Trophoblast cell (in vitro differentiated cells and primary cell): Measurements from ENCODE around the gene SOBP.

ENCODE experiments used
- DNase-seq, 2 donors: peaks; one replicate each; pipeline ENCODE4 v3.0.0-alpha.2; 2016
- H2AFZ ChIP-seq: 2 replicates; pipeline ENCODE4 v1.6.1; 2013; ENCODE audit warnings: low read length, moderate library complexity, mild to moderate bottlenecking; ENCODE audit not compliant: insufficient read depth, poor library complexity
- H2AK5ac ChIP-seq: 2 replicates; pipeline ENCODE4 v1.6.1; 2013; ENCODE audit warnings: mild to moderate bottlenecking, low read length
- H2BK120ac ChIP-seq: 2 replicates; pipeline ENCODE4 v1.6.1; 2013; ENCODE audit warnings: low read length, mild to moderate bottlenecking, moderate library complexity; ENCODE audit not compliant: insufficient read depth, poor library complexity
- H2BK12ac ChIP-seq: 2 replicates; pipeline ENCODE4 v1.6.1; 2013; ENCODE audit warnings: mild to moderate bottlenecking, low read length, moderate library complexity
- H2BK5ac ChIP-seq: 2 replicates; pipeline ENCODE4 v1.6.1; 2013; ENCODE audit warnings: low read length, low read depth, moderate library complexity, mild to moderate bottlenecking; ENCODE audit not compliant: poor library complexity
- H3K14ac ChIP-seq: 2 replicates; pipeline ENCODE4 v1.6.1; 2013; ENCODE audit warnings: mild to moderate bottlenecking, low read length
- H3K18ac ChIP-seq: 2 replicates; pipeline ENCODE4 v1.6.1; 2013; ENCODE audit warnings: mild to moderate bottlenecking, low read length
- H3K23ac ChIP-seq: 2 replicates; pipeline ENCODE4 v1.6.1; 2013; ENCODE audit warnings: low read length
- H3K27ac ChIP-seq: 2 replicates; pipeline ENCODE4 v1.5.1; 2013; ENCODE audit warnings: low read depth, mild to moderate bottlenecking, inconsistent platforms, low read length, moderate library complexity
- H3K27me3 ChIP-seq: 2 replicates; pipeline ENCODE4 v1.6.1; 2013; ENCODE audit warnings: inconsistent platforms, mild to moderate bottlenecking, low read length, moderate library complexity; ENCODE audit not compliant: insufficient read depth
- H3K36me3 ChIP-seq, 2 experiments: 1 replicate in 1 of 2; 2 replicates in 1 of 2; pipeline ENCODE4 v1.6.1; 2013; ENCODE audit warnings: low read length in 2 of 2, mild to moderate bottlenecking in 2 of 2, moderate library complexity in 1 of 2; ENCODE audit not compliant: insufficient read depth in 2 of 2, control insufficient read depth in 1 of 2
- H3K4ac ChIP-seq: 2 replicates; pipeline ENCODE4 v1.6.1; 2013; ENCODE audit warnings: low read depth, mild to moderate bottlenecking, low read length, moderate library complexity
- H3K4me1 ChIP-seq, 2 experiments: 1 replicate in 1 of 2; 2 replicates in 1 of 2; pipeline ENCODE4 v1.6.1; 2013; ENCODE audit warnings: low read length in 2 of 2, mild to moderate bottlenecking in 2 of 2, moderate library complexity in 1 of 2; ENCODE audit not compliant: insufficient read depth in 2 of 2, control insufficient read depth in 1 of 2
- H3K4me2 ChIP-seq: 2 replicates; pipeline ENCODE4 v1.6.1; 2013; ENCODE audit warnings: inconsistent platforms, mild to moderate bottlenecking, low read length, moderate library complexity
- H3K4me3 ChIP-seq: 2 replicates; pipeline ENCODE4 v1.5.1; 2013; ENCODE audit warnings: mild to moderate bottlenecking, low read depth, low read length, inconsistent platforms
- H3K79me1 ChIP-seq: one replicate; pipeline ENCODE4 v1.6.1; 2013; ENCODE audit warnings: low read length
- H3K79me2 ChIP-seq: 2 replicates; pipeline ENCODE4 v1.6.1; 2013; ENCODE audit warnings: low read length, mild to moderate bottlenecking; ENCODE audit not compliant: control insufficient read depth, insufficient read depth, poor library complexity
- H3K9ac ChIP-seq: 2 replicates; pipeline ENCODE4 v1.6.1; 2013; ENCODE audit warnings: mild to moderate bottlenecking, low read length
- H3K9me3 ChIP-seq: 2 replicates; pipeline ENCODE4 v1.6.1; 2013; ENCODE audit warnings: low read depth, mild to moderate bottlenecking, control low read depth, inconsistent platforms, low read length; ENCODE audit not compliant: insufficient read depth
- H4K12ac ChIP-seq: 2 replicates; pipeline ENCODE4 v1.6.1; 2013; ENCODE audit warnings: low read depth, mild to moderate bottlenecking, low read length, moderate library complexity
- H4K8ac ChIP-seq: 2 replicates; pipeline ENCODE4 v1.6.1; 2013; ENCODE audit warnings: low read depth, mild to moderate bottlenecking, low read length, moderate library complexity
- H4K91ac ChIP-seq: one replicate; pipeline ENCODE4 v1.6.1; 2013; ENCODE audit warnings: low read depth, mild to moderate bottlenecking, low read length, moderate library complexity
- WGBS: extraction: QIAGEN DNeasy Blood & Tissue Kit; methylation state at CpG from one replicate; pipeline ENCODE4 v1.1.7; 2013; ENCODE audit warnings: missing lambda C conversion rate; ENCODE audit not compliant: insufficient read length, insufficient coverage; ENCODE audit errors: extremely low coverage; 5-methylcytosine and 5-hydroxymethylcytosine counted together

SOBP gene

GRCh38 chr6:107493158-107494057 is 3.5 kb downstream of the SOBP start:
- Histone ChIP-seq H3K27ac (no peak overlapping the region), H2BK5ac (no peak overlapping the region), H2AK5ac (no peak overlapping the region), H2BK12ac (no peak overlapping the region), H4K12ac (no peak overlapping the region), H3K9me3 (no peaks in the 10 kb centered on the region), H4K8ac (no peak overlapping the region), H3K18ac (no peak overlapping the region), H3K36me3 (no peaks in the 10 kb centered on the region), H3K79me1 (no peaks in the 10 kb centered on the region), H3K27me3 (peaks cover 35% of the 10 kb centered on the region), H3K4me1 (peaks cover 15% of the 10 kb centered on the region in 2 experiments), H2BK120ac (no peak overlapping the region), H3K4me2 (no peak overlapping the region), H3K14ac (no peak overlapping the region), H3K9ac (no peak overlapping the region), H3K4me3 (no peak overlapping the region), H3K79me2 (no peaks in the 10 kb centered on the region), H3K23ac (no peak overlapping the region), H4K91ac (no peak overlapping the region), H3K4ac (no peak overlapping the region), H2AFZ (no peak overlapping the region)
- WGBS: no CpG with 5 or more reads among the region's 12 CpGs
- no peak for DNase-seq

DNA sequence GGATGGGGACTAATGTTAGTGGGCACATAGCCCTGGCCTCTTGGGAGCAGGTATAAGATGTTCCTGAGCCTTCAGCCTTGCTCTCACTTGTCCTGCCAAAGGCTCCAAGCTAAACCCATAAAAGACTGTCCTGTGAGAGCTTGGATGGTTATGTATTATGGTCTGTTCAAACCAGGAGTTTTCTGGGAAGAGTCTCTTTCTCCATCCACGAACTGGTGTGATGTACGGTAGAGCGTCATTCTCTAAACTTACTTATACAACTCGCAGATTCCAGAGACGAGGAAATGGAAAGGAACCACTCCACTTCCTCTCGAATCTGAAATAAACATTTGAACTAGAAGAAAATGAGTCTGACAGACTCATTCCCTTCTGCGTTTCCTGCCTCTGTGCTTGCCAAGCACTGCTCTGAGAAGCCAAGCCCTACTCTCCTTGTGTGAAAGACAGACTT is 5.3 kb downstream of the SOBP start:
- no CpG with 5 or more reads among the region's 7 CpGs for WGBS
- Histone ChIP-seq H4K12ac (no peak overlapping the region), H3K9ac (no peak overlapping the region), H2BK12ac (no peak overlapping the region), H3K4ac (no peak overlapping the region), H3K18ac (no peak overlapping the region), H3K79me1 (no peaks in the 10 kb centered on the region), H2AK5ac (no peak overlapping the region), H3K27ac (no peak overlapping the region), H3K9me3 (no peaks in the 10 kb centered on the region), H3K36me3 (no peaks in the 10 kb centered on the region), H4K91ac (no peak overlapping the region), H3K4me3 (no peak overlapping the region), H3K14ac (no peak overlapping the region), H2BK5ac (no peak overlapping the region), H2BK120ac (no peak overlapping the region), H3K23ac (no peak overlapping the region), H3K79me2 (no peaks in the 10 kb centered on the region), H4K8ac (no peak overlapping the region), H3K27me3 (peaks cover 19% of the 10 kb centered on the region), H3K4me2 (no peak overlapping the region), H3K4me1 (peaks cover 7 to 8% of the 10 kb centered on the region in 2 experiments), H2AFZ (no peak overlapping the region)
- no peak for DNase-seq

DNA sequence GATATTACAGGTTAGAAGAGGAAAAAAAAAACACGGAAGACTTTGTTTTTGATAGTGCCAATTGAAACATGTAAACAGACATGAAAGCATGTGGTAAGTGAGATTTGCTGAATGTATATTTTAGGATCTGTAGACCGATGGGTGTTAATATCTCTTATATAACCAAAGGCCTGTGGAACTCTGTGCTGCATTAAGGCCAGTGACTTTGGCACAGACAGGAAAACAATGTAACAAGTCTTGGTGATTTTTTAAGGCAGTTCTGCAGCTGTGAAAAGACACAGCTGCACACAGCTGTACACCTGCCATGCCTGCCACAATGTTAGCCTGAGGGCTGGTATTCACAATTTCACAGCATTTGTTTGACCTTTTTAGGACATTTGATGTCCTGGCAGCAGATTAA is 6.1 kb downstream of the SOBP start:
- H3K14ac ChIP-seq: no peak overlapping the region
- DNase-seq: peak in 1 of 2 donors; percentile 18
- H3K4me3 ChIP-seq: no peak overlapping the region
- H3K79me2 ChIP-seq: no peaks in the 10 kb centered on the region
- no peak overlapping the region for H4K91ac ChIP-seq
- no peak overlapping the region for H3K27ac ChIP-seq
- H4K12ac ChIP-seq: no peak overlapping the region
- no peak overlapping the region for H2BK5ac ChIP-seq
- H3K27me3 ChIP-seq: peaks cover 11% of the 10 kb centered on the region
- H3K36me3 ChIP-seq: no peaks in the 10 kb centered on the region
- H4K8ac ChIP-seq: no peak overlapping the region
- peaks cover 2 to 3% of the 10 kb centered on the region in 2 experiments for H3K4me1 ChIP-seq
- WGBS: no CpG with 5 or more reads among the region's 2 CpGs
- no peaks in the 10 kb centered on the region for H3K79me1 ChIP-seq
- H2AK5ac ChIP-seq: no peak overlapping the region
- H3K23ac ChIP-seq: no peak overlapping the region
- H2BK120ac ChIP-seq: no peak overlapping the region
- no peak overlapping the region for H2BK12ac ChIP-seq
- no peak overlapping the region for H3K4ac ChIP-seq
- H2AFZ ChIP-seq: no peak overlapping the region
- H3K4me2 ChIP-seq: no peak overlapping the region
- no peak overlapping the region for H3K9ac ChIP-seq
- no peaks in the 10 kb centered on the region for H3K9me3 ChIP-seq
- no peak overlapping the region for H3K18ac ChIP-seq

GRCh38 chr6:107496892-107497684 is 7.2 kb downstream of the SOBP start:
- Histone ChIP-seq H2BK120ac (no peak overlapping the region), H3K27me3 (peaks cover 3% of the 10 kb centered on the region), H3K18ac (no peak overlapping the region), H2BK12ac (no peak overlapping the region), H3K36me3 (no peaks in the 10 kb centered on the region), H2AK5ac (no peak overlapping the region), H3K79me2 (no peaks in the 10 kb centered on the region), H2BK5ac (no peak overlapping the region), H3K4me3 (no peak overlapping the region), H4K91ac (no peak overlapping the region), H3K23ac (no peak overlapping the region), H3K4me1 (no peaks in the 10 kb centered on the region), H3K9ac (no peak overlapping the region), H3K9me3 (no peaks in the 10 kb centered on the region), H4K8ac (no peak overlapping the region), H2AFZ (no peak overlapping the region), H3K4ac (no peak overlapping the region), H3K79me1 (no peaks in the 10 kb centered on the region), H3K27ac (no peak overlapping the region), H3K4me2 (no peak overlapping the region), H4K12ac (no peak overlapping the region), H3K14ac (no peak overlapping the region)
- peak; percentile 10 to 83 for DNase-seq
- WGBS: no CpG with 5 or more reads among the region's 1 CpG
